HepG2 (cell line): Measurements from ENCODE around the gene NUDT7. TPM values are rescaled to one million over a fixed set of nuclear protein-coding genes. Genes with fewer than 3 reads are reported as not detected.

Experiments used
- DNMT1 ChIP-seq: sonication (generic); formaldehyde crosslinking; IDR thresholded peaks from 2 replicates; pipeline ENCODE4 v1.5.1; 2020; ENCODE audit warnings: mild to moderate bottlenecking, missing genetic modification reagents
- ETV5 ChIP-seq: IDR thresholded peaks from 2 replicates; pipeline ENCODE4 v1.6.1; 2018; ENCODE audit warnings: missing biosample characterization, missing genetic modification reagents, inconsistent platforms, borderline replicate concordance
- GPN1 ChIP-seq: sonication (generic); formaldehyde crosslinking; IDR thresholded peaks from 2 replicates; pipeline ENCODE4 v1.5.1; 2020; ENCODE audit warnings: missing genetic modification reagents, borderline replicate concordance
- ISL2 ChIP-seq: sonication (generic); formaldehyde crosslinking; IDR thresholded peaks from 2 replicates; pipeline ENCODE4 v1.5.0; 2020; ENCODE audit warnings: missing genetic modification reagents
- KDM2A ChIP-seq: sonication (generic); formaldehyde crosslinking; IDR thresholded peaks from 2 replicates; pipeline ENCODE4 v1.4.0; 2020; ENCODE audit warnings: low read depth, missing genetic modification reagents, borderline replicate concordance
- KDM6A ChIP-seq: IDR thresholded peaks from 2 replicates; pipeline ENCODE4 v1.6.1; 2016; ENCODE audit warnings: low read depth
- LCORL ChIP-seq, 2 experiments: fragments of 450-650 bp in 1 of 2; sonication (generic) in 1 of 2; formaldehyde crosslinking in 1 of 2; IDR thresholded peaks; 2 replicates each; pipeline versions ENCODE4 v1.5.0 to v1.6.1; 2017 to 2020; ENCODE audit warnings: antibody characterized with exemption in 1 of 2, missing genetic modification reagents in 1 of 2
- MATR3 ChIP-seq: sonication (generic); formaldehyde crosslinking; IDR thresholded peaks from 2 replicates; pipeline ENCODE4 v1.4.0; 2020; ENCODE audit warnings: missing genetic modification reagents
- MEF2D ChIP-seq: sonication (generic); formaldehyde crosslinking; IDR thresholded peaks from 2 replicates; pipeline ENCODE4 v1.5.1; 2020; ENCODE audit warnings: mild to moderate bottlenecking, missing genetic modification reagents
- MTF1 ChIP-seq: sonication (generic); formaldehyde crosslinking; IDR thresholded peaks from 2 replicates; pipeline ENCODE4 v1.5.0; 2020; ENCODE audit warnings: missing genetic modification reagents
- POLR2AphosphoS5 ChIP-seq: IDR thresholded peaks from 2 replicates; pipeline ENCODE4 v1.6.1; 2012; ENCODE audit warnings: low read depth, low read length
- REPIN1 ChIP-seq: sonication (generic); formaldehyde crosslinking; IDR thresholded peaks from 2 replicates; pipeline ENCODE4 v1.8.0; 2022; ENCODE audit warnings: missing genetic modification reagents, low read depth, mild to moderate bottlenecking, borderline replicate concordance
- SRSF1 ChIP-seq: fragments of 200-400 bp; formaldehyde crosslinking; optimal IDR thresholded peaks from 2 replicates; pipeline ENCODE3; 2017; ENCODE audit warnings: mild to moderate bottlenecking, low read depth, low read length, moderate library complexity
- TBP ChIP-seq: sonication (generic); formaldehyde crosslinking; IDR thresholded peaks from 2 replicates; pipeline ENCODE4 v1.5.0; 2020; ENCODE audit warnings: missing genetic modification reagents
- ZNF282 ChIP-seq: fragments of 450-650 bp; IDR thresholded peaks from 2 replicates; pipeline ENCODE4 v1.6.1; 2018; ENCODE audit not compliant: partially characterized antibody
- ZNF34 ChIP-seq: sonication (generic); formaldehyde crosslinking; IDR thresholded peaks from 2 replicates; pipeline ENCODE4 v1.4.0; 2020; ENCODE audit warnings: mild to moderate bottlenecking, missing genetic modification reagents, borderline replicate concordance
- ZNF546 ChIP-seq: sonication (generic); formaldehyde crosslinking; conservative IDR thresholded peaks from 2 replicates; pipeline ENCODE4 v1.8.1; 2023; ENCODE audit warnings: mild to moderate bottlenecking, missing genetic modification reagents
- ZNF557 ChIP-seq: sonication (generic); formaldehyde crosslinking; IDR thresholded peaks from 2 replicates; pipeline ENCODE4 v1.4.0; 2020; ENCODE audit warnings: missing genetic modification reagents
- ZNF597 ChIP-seq: sonication (generic); formaldehyde crosslinking; IDR thresholded peaks from 2 replicates; pipeline ENCODE4 v1.5.0; 2020; ENCODE audit warnings: missing genetic modification reagents
- ZNF672 ChIP-seq: sonication (generic); formaldehyde crosslinking; IDR thresholded peaks from 2 replicates; pipeline ENCODE4 v1.8.1; 2022; ENCODE audit warnings: missing genetic modification reagents
- ZNF816 ChIP-seq: sonication (generic); formaldehyde crosslinking; IDR thresholded peaks from 2 replicates; pipeline ENCODE4 v1.8.0; 2022; ENCODE audit warnings: missing genetic modification reagents, mild to moderate bottlenecking, borderline replicate concordance
- polyA plus RNA-seq, 8 experiments: library from polyadenylated mRNA; depleted of rRNA in 3 of 8; stranded (reverse) in 7 of 8; unstranded in 1 of 8; fragments of >200 nt; fragmentation: Illumina TruSeq in 4 of 8; extraction: Trizol in 4 of 8; gene quantifications; 2 replicates each; pipeline versions ENCODE4 v1.2.1 to v1.2.3, GENCODE V29; 2011 to 2016; ENCODE audit warnings: low read depth in 4 of 8, missing spikeins in 1 of 8, mixed read lengths in 1 of 8; ENCODE audit not compliant: insufficient read depth in 1 of 8
- total RNA-seq, 5 experiments: library from RNA; depleted of rRNA; stranded (reverse); fragments of >200 nt; fragmentation: Illumina TruSeq; extraction: Trizol; gene quantifications; 2 replicates each; pipeline ENCODE4 v1.2.3, GENCODE V29; 2016; ENCODE audit warnings: low read depth in 1 of 5
- TF ChIP-seq, protein P1 (sequence below): sonication (generic); formaldehyde crosslinking; IDR thresholded peaks from 2 replicates; pipeline ENCODE4 v1.8.1; 2023; ENCODE audit warnings: missing genetic modification reagents, mild to moderate bottlenecking, borderline replicate concordance
- TF ChIP-seq, protein P2 (sequence below): sonication (generic); formaldehyde crosslinking; IDR thresholded peaks from 2 replicates; pipeline ENCODE4 v1.4.0; 2020; ENCODE audit warnings: missing genetic modification reagents
- TF ChIP-seq, protein P3 (sequence below): sonication (generic); formaldehyde crosslinking; IDR thresholded peaks from 2 replicates; pipeline ENCODE4 v1.5.1; 2020; ENCODE audit warnings: mild to moderate bottlenecking, missing genetic modification reagents

Gene NUDT7
- total and polyA plus RNA-seq, 2 of the 13 experiments (the other 11 are each of a cell fraction or from before 2014, with no cell fraction given): 14.3 to 23.9 TPM

GRCh38 chr16:77722309-77723107 lies at the start of gene NUDT7 (continued):
- TF ChIP-seq ETV5 (CRISPR knock-in tag) (peak; percentile 85), ZNF282 (no peak), TBP (CRISPR knock-in tag) (no peak), KDM6A (CRISPR knock-in tag) (no peak), ZNF597 (CRISPR knock-in tag) (no peak), ZNF557 (CRISPR knock-in tag) (peak; percentile 15; the same call in 1 of the 2 replicates), ZNF34 (CRISPR knock-in tag) (0 out of 2 replicates have a peak, but pooled peaks have one; percentile 53), ZNF546 (CRISPR knock-in tag) (no peak), ZNF672 (CRISPR knock-in tag) (no peak), SRSF1 (peak; percentile 90), LCORL (IDR thresholded peaks at IDR 0.05) (0 out of 2 replicates have a peak, but pooled peaks have one; percentile 19), LCORL (CRISPR knock-in tag; IDR thresholded peaks at IDR 0.05) (peak; percentile 56; the same call in 1 of the 2 replicates), ISL2 (CRISPR knock-in tag) (peak; percentile 77), MATR3 (no peak), MEF2D (CRISPR knock-in tag) (peak; percentile 88), POLR2AphosphoS5 (peak; percentile 96), MTF1 (CRISPR knock-in tag) (no peak), KDM2A (CRISPR knock-in tag) (peak; percentile 84), ZNF816 (CRISPR knock-in tag) (peak; percentile 41; the same call in 1 of the 2 replicates), GPN1 (CRISPR knock-in tag) (no peak), DNMT1 (no peak), REPIN1 (peak; percentile 52; the same call in 1 of the 2 replicates)
- TF ChIP-seq, protein P1, sequence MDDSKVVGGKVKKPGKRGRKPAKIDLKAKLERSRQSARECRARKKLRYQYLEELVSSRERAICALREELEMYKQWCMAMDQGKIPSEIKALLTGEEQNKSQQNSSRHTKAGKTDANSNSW (CRISPR knock-in tag): no peak
- TF ChIP-seq, protein P2, sequence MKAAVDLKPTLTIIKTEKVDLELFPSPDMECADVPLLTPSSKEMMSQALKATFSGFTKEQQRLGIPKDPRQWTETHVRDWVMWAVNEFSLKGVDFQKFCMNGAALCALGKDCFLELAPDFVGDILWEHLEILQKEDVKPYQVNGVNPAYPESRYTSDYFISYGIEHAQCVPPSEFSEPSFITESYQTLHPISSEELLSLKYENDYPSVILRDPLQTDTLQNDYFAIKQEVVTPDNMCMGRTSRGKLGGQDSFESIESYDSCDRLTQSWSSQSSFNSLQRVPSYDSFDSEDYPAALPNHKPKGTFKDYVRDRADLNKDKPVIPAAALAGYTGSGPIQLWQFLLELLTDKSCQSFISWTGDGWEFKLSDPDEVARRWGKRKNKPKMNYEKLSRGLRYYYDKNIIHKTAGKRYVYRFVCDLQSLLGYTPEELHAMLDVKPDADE (CRISPR knock-in tag): no peak
- TF ChIP-seq, protein P3, sequence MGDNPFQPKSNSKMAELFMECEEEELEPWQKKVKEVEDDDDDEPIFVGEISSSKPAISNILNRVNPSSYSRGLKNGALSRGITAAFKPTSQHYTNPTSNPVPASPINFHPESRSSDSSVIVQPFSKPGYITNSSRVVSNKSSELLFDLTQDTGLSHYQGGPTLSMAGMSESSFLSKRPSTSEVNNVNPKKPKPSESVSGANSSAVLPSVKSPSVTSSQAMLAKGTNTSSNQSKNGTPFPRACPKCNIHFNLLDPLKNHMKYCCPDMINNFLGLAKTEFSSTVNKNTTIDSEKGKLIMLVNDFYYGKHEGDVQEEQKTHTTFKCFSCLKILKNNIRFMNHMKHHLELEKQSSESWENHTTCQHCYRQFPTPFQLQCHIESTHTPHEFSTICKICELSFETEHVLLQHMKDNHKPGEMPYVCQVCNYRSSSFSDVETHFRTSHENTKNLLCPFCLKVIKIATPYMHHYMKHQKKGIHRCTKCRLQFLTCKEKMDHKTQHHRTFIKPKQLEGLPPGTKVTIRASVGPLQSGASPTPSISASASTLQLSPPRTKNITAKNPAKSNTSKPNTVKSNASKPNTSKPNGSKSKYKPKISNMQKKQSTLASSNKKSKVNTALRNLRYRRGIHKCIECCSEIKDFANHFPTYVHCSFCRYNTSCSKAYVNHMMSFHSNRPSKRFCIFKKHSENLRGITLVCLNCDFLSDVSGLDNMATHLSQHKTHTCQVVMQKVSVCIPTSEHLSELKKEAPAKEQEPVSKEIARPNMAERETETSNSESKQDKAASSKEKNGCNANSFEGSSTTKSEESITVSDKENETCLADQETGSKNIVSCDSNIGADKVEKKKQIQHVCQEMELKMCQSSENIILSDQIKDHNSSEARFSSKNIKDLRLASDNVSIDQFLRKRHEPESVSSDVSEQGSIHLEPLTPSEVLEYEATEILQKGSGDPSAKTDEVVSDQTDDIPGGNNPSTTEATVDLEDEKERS (CRISPR knock-in tag): peak; percentile 88; the same call in 1 of the 2 replicates
